H1 (cell line): ENCODE results near the gene STAT5A. TPM values are rescaled to one million over a fixed set of nuclear protein-coding genes. Genes with fewer than 3 reads are reported as not detected.

Experiments
- CTCF ChIA-PET: fragments of 300-600 bp; sonication (Branson Sonifier 250); formaldehyde crosslinking; loops from one replicate; lab custom pipeline; 2021; ENCODE audit not compliant: partially characterized antibody; lab: Charles Lee
- POLR2A ChIA-PET: fragments of 300-600 bp; sonication (Branson Sonifier 250); formaldehyde crosslinking; loops from one replicate; lab custom pipeline; 2021; ENCODE audit warnings: inconsistent platforms; ENCODE audit not compliant: partially characterized antibody; lab: Charles Lee
- DNase-seq, 2 experiments: peaks; one replicate each; pipeline versions ENCODE4 v3.0.0 to v3.0.0-alpha.2; 2010 to 2022; ENCODE audit warnings: low spot score in 2 of 2, low read depth in 1 of 2, mixed read lengths in 1 of 2
- FAIRE-seq: peaks from 2 replicates; lab custom pipeline; 2011; peaks lifted over from hg19 to GRCh38; lab: Jason Lieb, UNC
- H2AFZ ChIP-seq: 2 replicates; pipeline ENCODE4 v1.8.1; 2012; ENCODE audit warnings: low read length, inconsistent platforms
- H2AK5ac ChIP-seq: 2 replicates; pipeline ENCODE4 v1.6.1; 2013; ENCODE audit warnings: low read depth, low read length
- H2BK120ac ChIP-seq: replicated peaks from 2 replicates; pipeline ENCODE3; 2013; ENCODE audit warnings: low read depth, low read length, inconsistent platforms
- H2BK12ac ChIP-seq: 2 replicates; pipeline ENCODE4 v1.6.1; 2013; ENCODE audit warnings: low read depth, low read length
- H2BK15ac ChIP-seq: 2 replicates; pipeline ENCODE4 v1.6.1; 2013; ENCODE audit warnings: low read length
- H2BK20ac ChIP-seq: 2 replicates; pipeline ENCODE4 v1.6.1; 2013; ENCODE audit warnings: low read length
- H2BK5ac ChIP-seq: 2 replicates; pipeline ENCODE4 v1.6.1; 2013; ENCODE audit warnings: low read depth, low read length
- H3K14ac ChIP-seq: 2 replicates; pipeline ENCODE4 v1.6.1; 2013; ENCODE audit warnings: inconsistent platforms; ENCODE audit not compliant: insufficient read length
- H3K18ac ChIP-seq: 2 replicates; pipeline ENCODE4 v1.6.1; 2013; ENCODE audit warnings: low read length; ENCODE audit errors: extremely low read depth
- H3K23ac ChIP-seq: 2 replicates; pipeline ENCODE4 v1.6.1; 2013; ENCODE audit warnings: inconsistent platforms; ENCODE audit not compliant: insufficient read length
- H3K23me2 ChIP-seq: 2 replicates; pipeline ENCODE4 v1.6.1; 2013; ENCODE audit warnings: low read depth, low read length
- H3K27ac ChIP-seq: 2 replicates; pipeline ENCODE4 v1.6.1; 2011; ENCODE audit warnings: low read depth, low read length, inconsistent platforms
- H3K27me3 ChIP-seq, 4 experiments: replicated peaks in 1 of 4; 1 replicate in 1 of 4; 2 replicates in 3 of 4; pipeline versions ENCODE4 v1.6.1 to v1.8.1; 2011 to 2013; ENCODE audit warnings: low read length in 3 of 4, mild to moderate bottlenecking in 3 of 4, inconsistent platforms in 2 of 4, mixed read lengths in 2 of 4, moderate library complexity in 1 of 4; ENCODE audit not compliant: control insufficient read depth in 3 of 4, insufficient read depth in 3 of 4; ENCODE audit errors: extremely low read depth in 1 of 4
- H3K36me3 ChIP-seq, 4 experiments: 2 replicates each; pipeline versions ENCODE4 v1.6.1 to v1.8.1; 2011 to 2013; ENCODE audit warnings: mild to moderate bottlenecking in 4 of 4, low read length in 3 of 4, moderate library complexity in 2 of 4, control low read depth in 1 of 4, inconsistent platforms in 1 of 4; ENCODE audit not compliant: insufficient read depth in 4 of 4, control insufficient read depth in 2 of 4
- H3K4ac ChIP-seq: replicated peaks from 2 replicates; pipeline ENCODE3; 2013; ENCODE audit warnings: low read length, low read depth, mixed read lengths, inconsistent platforms; ENCODE audit not compliant: insufficient read length
- H3K4me1 ChIP-seq, 4 experiments: replicated peaks in 1 of 4; 1 replicate in 1 of 4; 2 replicates in 3 of 4; pipeline versions ENCODE4 v1.6.1 to v1.8.1; 2011 to 2013; ENCODE audit warnings: low read length in 3 of 4, inconsistent platforms in 2 of 4, mixed read lengths in 1 of 4; ENCODE audit not compliant: insufficient read depth in 4 of 4, control insufficient read depth in 3 of 4
- H3K4me2 ChIP-seq, 2 experiments: 2 replicates each; pipeline versions ENCODE4 v1.6.1 to v1.8.1; 2011 to 2013; ENCODE audit warnings: low read depth in 2 of 2, low read length in 2 of 2, control low read depth in 1 of 2, inconsistent platforms in 1 of 2, mild to moderate bottlenecking in 1 of 2; ENCODE audit not compliant: insufficient read depth in 1 of 2
- H3K4me3 ChIP-seq, 4 experiments: fragments of 200-600, 300-600 bp in 1 of 4; sonication (generic), shearing (Covaris generic), sonication (Bioruptor Twin) in 1 of 4; 2 replicates each; pipeline versions ENCODE4 v1.5.1 to v1.8.1; 2011 to 2016; ENCODE audit warnings: low read length in 4 of 4, low read depth in 3 of 4, control low read depth in 2 of 4, inconsistent platforms in 2 of 4, mild to moderate bottlenecking in 2 of 4, mixed read lengths in 1 of 4, moderate library complexity in 1 of 4; ENCODE audit not compliant: insufficient read depth in 2 of 4; ENCODE audit errors: extremely low read depth in 1 of 4
- H3K56ac ChIP-seq: replicated peaks from 2 replicates; pipeline ENCODE3; 2013; ENCODE audit warnings: low read depth, mild to moderate bottlenecking, mixed read lengths, low read length, inconsistent platforms; ENCODE audit not compliant: insufficient read length
- H3K79me1 ChIP-seq: 2 replicates; pipeline ENCODE4 v1.6.1; 2013; ENCODE audit warnings: low read depth, low read length, control low read depth
- H3K79me2 ChIP-seq, 2 experiments: 2 replicates each; pipeline versions ENCODE4 v1.6.1 to v1.8.1; 2012 to 2013; ENCODE audit warnings: low read length in 2 of 2, mild to moderate bottlenecking in 2 of 2, inconsistent platforms in 1 of 2; ENCODE audit not compliant: insufficient read depth in 2 of 2, control insufficient read depth in 1 of 2
- H3K9ac ChIP-seq, 4 experiments: replicated peaks in 1 of 4; 1 replicate in 1 of 4; 2 replicates in 3 of 4; pipeline versions ENCODE4 v1.6.1 to v1.8.1; 2011 to 2013; ENCODE audit warnings: low read depth in 3 of 4, low read length in 3 of 4, control low read depth in 2 of 4, mild to moderate bottlenecking in 2 of 4, moderate library complexity in 2 of 4, inconsistent platforms in 1 of 4; ENCODE audit errors: extremely low read depth in 1 of 4
- H3K9me3 ChIP-seq, 2 experiments: 2 replicates each; pipeline versions ENCODE4 v1.6.1 to v1.8.1; 2012 to 2013; ENCODE audit warnings: mild to moderate bottlenecking in 2 of 2, moderate library complexity in 2 of 2, control low read depth in 1 of 2, inconsistent platforms in 1 of 2, low read depth in 1 of 2, low read length in 1 of 2, mixed read lengths in 1 of 2; ENCODE audit not compliant: insufficient read depth in 2 of 2
- H4K20me1 ChIP-seq, 2 experiments: replicated peaks in 1 of 2; 2 replicates each; pipeline versions ENCODE3 to v1.8.1; 2011 to 2013; ENCODE audit warnings: inconsistent platforms in 2 of 2, low read length in 2 of 2, mild to moderate bottlenecking in 1 of 2; ENCODE audit not compliant: insufficient read depth in 2 of 2, control insufficient read depth in 1 of 2
- H4K5ac ChIP-seq: 2 replicates; pipeline ENCODE4 v1.6.1; 2013; ENCODE audit warnings: low read length, low read depth, mixed read lengths, inconsistent platforms; ENCODE audit not compliant: insufficient read length
- H4K8ac ChIP-seq: 2 replicates; pipeline ENCODE4 v1.8.0; 2013; ENCODE audit warnings: mild to moderate bottlenecking, moderate library complexity, low read length, inconsistent platforms; ENCODE audit not compliant: insufficient read depth; ENCODE audit errors: extremely low read depth
- H4K91ac ChIP-seq: replicated peaks from 2 replicates; pipeline ENCODE3; 2013; ENCODE audit warnings: low read length, mixed read lengths, inconsistent platforms; ENCODE audit not compliant: insufficient read length
- CBX5 ChIP-seq: fragments of 300-800, 300-1000 bp; sonication (generic); IDR thresholded peaks from 2 replicates; pipeline ENCODE4 v1.7.1; 2016; ENCODE audit warnings: antibody characterized with exemption, low read length, low read depth
- CBX8 ChIP-seq: fragments of 300-800, 300-1000 bp; sonication (generic); IDR thresholded peaks from 2 replicates; pipeline ENCODE4 v1.7.1; 2016; ENCODE audit warnings: low read depth, low read length, borderline replicate concordance
- CEBPB ChIP-seq: IDR thresholded peaks from 2 replicates; pipeline ENCODE4 v1.6.1; 2012; ENCODE audit warnings: low read depth, low read length
- CTBP2 ChIP-seq: IDR thresholded peaks from 2 replicates; pipeline ENCODE4 v1.7.0; 2011; ENCODE audit warnings: borderline replicate concordance, mild to moderate bottlenecking, moderate library complexity, mixed read lengths, low read length; ENCODE audit not compliant: insufficient read depth, insufficient read length
- EZH2 ChIP-seq: fragments of 200-600 bp; sonication (generic); IDR thresholded peaks from 2 replicates; pipeline ENCODE4 v1.7.1; 2012; ENCODE audit warnings: low read depth, mild to moderate bottlenecking, moderate library complexity, low read length, inconsistent platforms; ENCODE audit not compliant: severe bottlenecking
- HDAC2 ChIP-seq, 2 experiments: fragments of 300-600 bp in 1 of 2; sonication (generic) in 1 of 2; IDR thresholded peaks; 2 replicates each; pipeline ENCODE4 v1.6.1; 2011 to 2012; ENCODE audit warnings: low read depth in 2 of 2, low read length in 2 of 2, mild to moderate bottlenecking in 2 of 2, moderate library complexity in 2 of 2, borderline replicate concordance in 1 of 2, inconsistent platforms in 1 of 2
- NRF1 ChIP-seq: IDR thresholded peaks from 2 replicates; pipeline ENCODE4 v1.6.1; 2011; ENCODE audit warnings: mild to moderate bottlenecking, low read depth, low read length, improper control_type of control experiment
- PHF8 ChIP-seq: fragments of 200-600 bp; sonication (generic); conservative IDR thresholded peaks from 2 replicates; pipeline ENCODE4 v1.7.1; 2012; ENCODE audit warnings: low read depth, mild to moderate bottlenecking, inconsistent platforms, low read length, moderate library complexity
- RXRA ChIP-seq: IDR thresholded peaks from 2 replicates; pipeline ENCODE4 v1.6.1; 2011; ENCODE audit warnings: low read depth, mild to moderate bottlenecking, low read length, moderate library complexity; ENCODE audit not compliant: insufficient read depth
- SIRT6 ChIP-seq: IDR thresholded peaks from one replicate; pipeline ENCODE4 v1.7.1; 2012; ENCODE audit warnings: low read length, inconsistent platforms
- TBP ChIP-seq: IDR thresholded peaks from 2 replicates; pipeline ENCODE4 v1.6.1; 2011; ENCODE audit warnings: low read depth, low read length, improper control_type of control experiment
- WGBS, 2 experiments: shearing (Covaris generic) in 1 of 2; methylation state at CpG; one replicate each; pipeline versions ENCODE4 v1.1.6 to v1.1.7; 2013 to 2015; ENCODE audit warnings: low lambda C conversion rate in 2 of 2, mixed read lengths in 2 of 2, inconsistent platforms in 1 of 2, low coverage in 1 of 2, missing lambda C conversion rate in 1 of 2; ENCODE audit not compliant: insufficient replicate concordance in 2 of 2, insufficient coverage in 1 of 2, insufficient read length in 1 of 2; ENCODE audit errors: extremely low coverage in 1 of 2, missing lambda C conversion rate in 1 of 2; 5-methylcytosine and 5-hydroxymethylcytosine counted together
- polyA plus RNA-seq, 7 experiments: library from polyadenylated mRNA; depleted of rRNA in 3 of 7; stranded (reverse) in 5 of 7; unstranded in 2 of 7; fragments of >200 nt in 5 of 7; fragments of 200-250 nt in 2 of 7; gene quantifications; 1 replicate in 5 of 7; 2 replicates in 1 of 7; 4 replicates in 1 of 7; pipeline versions ENCODE4 v1.2.1 to v1.2.3, GENCODE V29; 2011 to 2013; ENCODE audit warnings: missing spikeins in 2 of 7, mixed read lengths in 2 of 7
- total RNA-seq: library from RNA; stranded (reverse); fragmentation: NEBNext Ultra II Directional; extraction: Animal tissue kit (Norgen Biotek cat#: 25700); gene quantifications from 2 replicates; pipeline ENCODE4 v1.2.1, GENCODE V29; 2021
- TF ChIP-seq, protein P1 (sequence below): IDR thresholded peaks from 2 replicates; pipeline ENCODE4 v1.6.1; 2011; ENCODE audit warnings: low read depth, mild to moderate bottlenecking, low read length; ENCODE audit not compliant: insufficient read depth

The STAT5A gene
- total and polyA plus RNA-seq, 2 of the 8 experiments (the other 6 are each of a cell fraction or from before 2014, with no cell fraction given), result 4.2 to 5.4 TPM

DNA sequence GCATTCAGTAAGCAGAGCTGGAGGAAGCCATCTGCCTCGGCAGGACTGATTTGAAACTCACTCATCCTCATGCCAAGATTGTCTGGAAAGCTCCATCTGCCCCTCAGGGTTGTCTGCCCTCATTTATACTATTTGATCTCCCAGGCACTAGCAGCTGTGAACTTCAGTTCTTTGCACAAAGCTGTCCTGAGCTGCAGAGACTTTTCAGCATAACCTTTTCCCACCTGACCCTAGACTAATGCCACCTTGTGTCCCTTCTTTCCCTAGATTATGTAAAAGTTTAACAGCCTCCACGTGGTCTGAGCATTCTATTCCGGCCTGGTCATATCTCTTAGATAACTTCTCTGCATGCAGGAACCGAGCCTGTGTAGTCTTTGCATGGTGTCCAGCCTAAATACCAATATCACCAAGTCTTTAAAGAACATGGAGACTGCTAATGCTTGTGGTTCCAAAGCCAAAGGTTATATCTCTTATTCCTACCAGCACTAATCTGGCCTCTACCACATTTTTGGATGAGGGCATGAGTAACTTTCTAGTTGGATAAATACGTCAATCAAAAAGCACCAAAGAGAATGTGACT, 29.1 kb downstream of the STAT5A start:
- no peak for DNase-seq
- no peak overlapping the region for H3K9ac ChIP-seq
- H3K27ac ChIP-seq, result no peak overlapping the region
- no peak for FAIRE-seq
- H3K27me3 ChIP-seq, result no peaks in the 10 kb centered on the region
- no peak overlapping the region for H2BK15ac ChIP-seq
- H3K36me3 ChIP-seq, result peaks cover 14 to 51% (median 43%) of the 10 kb centered on the region in 4 experiments; a peak in 7 of 8 replicates
- H4K5ac ChIP-seq, result no peak overlapping the region
- H4K91ac ChIP-seq, result no peak overlapping the region
- H3K14ac ChIP-seq, result no peak overlapping the region
- peaks cover 0 to 4% (median under 1%) of the 10 kb centered on the region in 4 experiments; a peak in 2 of 7 replicates for H3K4me1 ChIP-seq
- H2AK5ac ChIP-seq, result no peak overlapping the region
- H3K18ac ChIP-seq, result no peak overlapping the region
- H2BK20ac ChIP-seq, result no peak overlapping the region
- CTCF ChIA-PET, result interaction anchor here (0.6 to 24.6 kb wide), 6 partner anchors 14 to 316 kb away, joined by 3 to 542 read pairs (median 4); no protein-coding TSS in a partner anchor
- no peak overlapping the region for H4K8ac ChIP-seq
- H2BK120ac ChIP-seq, result no peak overlapping the region
- H4K20me1 ChIP-seq, result peaks cover 0 to 7% of the 10 kb centered on the region in 2 experiments
- no peak overlapping the region for H2AFZ ChIP-seq
- no peak overlapping the region for H3K23ac ChIP-seq
- 92% methylated on average over 5 of the region's 5 CpGs; no CpG with 5 or more reads in 1 of the 2 experiments for WGBS, 2 experiments
- H3K4me2 ChIP-seq, result no peak overlapping the region
- H3K9me3 ChIP-seq, result no peaks in the 10 kb centered on the region
- no peaks in the 10 kb centered on the region for H3K23me2 ChIP-seq
- TF ChIP-seq CTBP2, result no peak
- TF ChIP-seq TBP, result no peak
- TF ChIP-seq HDAC2 (IDR thresholded peaks at IDR 0.05; ENCODE audit: borderline replicate concordance in 1 of 2, low read depth in 2 of 2, low read length in 2 of 2), result no peak
- TF ChIP-seq CEBPB, result no peak
- no peak for TF ChIP-seq CBX5
- TF ChIP-seq EZH2, result no peak
- TF ChIP-seq CBX8, result no peak
- no peak for TF ChIP-seq RXRA
- TF ChIP-seq NRF1, result no peak
- TF ChIP-seq, protein P1, sequence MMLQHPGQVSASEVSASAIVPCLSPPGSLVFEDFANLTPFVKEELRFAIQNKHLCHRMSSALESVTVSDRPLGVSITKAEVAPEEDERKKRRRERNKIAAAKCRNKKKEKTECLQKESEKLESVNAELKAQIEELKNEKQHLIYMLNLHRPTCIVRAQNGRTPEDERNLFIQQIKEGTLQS, result no peak
- TF ChIP-seq PHF8, result no peak
- no peak for TF ChIP-seq SIRT6
- TF ChIP-seq, all 59 proteins: peak for 0
- Histone ChIP-seq H3K4ac (no peak overlapping the region), H3K79me2 (no peaks in the 10 kb centered on the region), H3K79me1 (no peaks in the 10 kb centered on the region; the same call in 1 of the 2 replicates), H2BK5ac (no peak overlapping the region), H2BK12ac (no peak overlapping the region), H3K56ac (no peak overlapping the region), H3K4me3 (no peak overlapping the region)
- POLR2A ChIA-PET, result no interaction called here
